ENCODE data around the gene REG1A.

Gene REG1A

GRCh38 chr2:79120194-79120713 is at the start of gene REG1A:
Gene REG1A, plus strand, starts transcription at chr2:79120488. Its CDS starts 374 bp downstream, at chr2:79120862.
- no peak for DNase-seq

GRCh38 chr2:79071078-79071477 is 49.2 kb upstream of the REG1A start:
- no peak for DNase-seq

- no peak for DNase-seq
Observed at GRCh38 chr2:79082987-79083386, 37.3 kb upstream of the REG1A start.

GRCh38 chr2:79083597-79084251 is 36.6 kb upstream of the REG1A start:
- DNase-seq, result no peak

- no peak for DNase-seq
Observed at GRCh38 chr2:79084495-79085135, 35.7 kb upstream of the REG1A start.

GRCh38 chr2:79085382-79085781 is 34.9 kb upstream of the REG1A start:
- no peak for DNase-seq

GRCh38 chr2:79086255-79086654 is 34.0 kb upstream of the REG1A start:
- DNase-seq, result no peak

- DNase-seq, result no peak
Observed at GRCh38 chr2:79087785-79088364, 32.4 kb upstream of the REG1A start, which contains the start of gene REG1B. Gene REG1B, minus strand, starts transcription at chr2:79087993. Its CDS starts 381 bp downstream, at chr2:79087612.

- DNase-seq, result no peak
Observed at GRCh38 chr2:79090693-79091092, 29.6 kb upstream of the REG1A start.

GRCh38 chr2:79097843-79098242 is 22.4 kb upstream of the REG1A start:
- DNase-seq, result no peak

- no peak for DNase-seq
Observed at GRCh38 chr2:79099140-79099686, 21.1 kb upstream of the REG1A start.

- DNase-seq, result no peak
Observed at GRCh38 chr2:79100285-79100684, 20.0 kb upstream of the REG1A start.

GRCh38 chr2:79101024-79101423 is 19.3 kb upstream of the REG1A start:
- no peak for DNase-seq

GRCh38 chr2:79103214-79103613 is 17.1 kb upstream of the REG1A start:
- no peak for DNase-seq

- DNase-seq, result no peak
Observed at GRCh38 chr2:79105259-79105658, 15.0 kb upstream of the REG1A start.

GRCh38 chr2:79112269-79112668 is 8.0 kb upstream of the REG1A start:
- no peak for DNase-seq

GRCh38 chr2:79114797-79115494 is 5.3 kb upstream of the REG1A start:
- DNase-seq, result no peak

GRCh38 chr2:79116997-79117928 is 3.0 kb upstream of the REG1A start:
- DNase-seq, result no peak

- DNase-seq, result no peak
Observed at GRCh38 chr2:79122676-79123075, 2.4 kb downstream of the REG1A start.

- no peak for DNase-seq
Observed at GRCh38 chr2:79124907-79125720, 4.8 kb downstream of the REG1A start.

GRCh38 chr2:79125721-79125985 is 5.4 kb downstream of the REG1A start:
- no peak for DNase-seq

All from activated CD4-positive, alpha-beta T cell treated with anti-CD3 and anti-CD28 coated beads for 48 hours (primary cell).